Thyroid gland (tissue), 4 donors: ENCODE measurements around the gene KLHL25. TPM values are rescaled to one million over a fixed set of nuclear protein-coding genes. Genes with fewer than 3 reads are reported as not detected.

ENCODE experiments used
- DNase-seq, 2 donors: peaks; one replicate each; pipeline ENCODE4 v3.0.0-alpha.2; 2019
- H3K27ac ChIP-seq, 3 donors: fragments of 200-600 bp; sonication (generic); 1 replicate in 2 of 3; 2 replicates in 1 of 3; pipeline ENCODE4 v1.5.1; 2016 to 2019; ENCODE audit warnings: mild to moderate bottlenecking in 1 of 3, moderate library complexity in 1 of 3
- H3K27me3 ChIP-seq: fragments of 200-600 bp; sonication (generic); one replicate; pipeline ENCODE4 v1.5.1; 2019
- H3K36me3 ChIP-seq, 2 donors: fragments of 200-600 bp; sonication (generic); one replicate each; pipeline ENCODE4 v1.5.1; 2016 to 2019
- H3K4me1 ChIP-seq, 2 donors: fragments of 200-600 bp; sonication (generic); one replicate each; pipeline ENCODE4 v1.5.1; 2017 to 2019
- H3K4me3 ChIP-seq, 3 donors: fragments of 200-600 bp; sonication (generic); replicated peaks in 1 of 3; 1 replicate in 2 of 3; 2 replicates in 1 of 3; pipeline ENCODE4 v1.5.1; 2016; ENCODE audit warnings: mild to moderate bottlenecking in 1 of 3
- H3K9me3 ChIP-seq: fragments of 200-600 bp; sonication (generic); one replicate; pipeline ENCODE4 v1.5.1; 2017
- POLR2A ChIP-seq, 2 donors: fragments of 450-650 bp; IDR thresholded peaks; one replicate each; pipeline ENCODE4 v1.6.1; 2017; ENCODE audit warnings: antibody characterized with exemption in 2 of 2, mild to moderate bottlenecking in 2 of 2, moderate library complexity in 1 of 2
- WGBS, 2 donors: methylation state at CpG; one replicate each; pipeline ENCODE4 v1.1.5; 2017; 5-methylcytosine and 5-hydroxymethylcytosine counted together
- intact Hi-C: fragments of 100-400 bp; cut with DNase I; formaldehyde crosslinking; loops from one replicate; pipeline ENCODE4 v1.15.1; 2023
- total RNA-seq, 4 donors: library from RNA; depleted of rRNA; stranded (reverse); fragments of >200 nt; gene quantifications; one replicate each; pipeline ENCODE4 v1.2.3, GENCODE V29; 2016
- TF ChIP-seq, protein P1 (sequence below), 6 experiments: fragments of 200-600 bp in 3 of 6; fragments of 450-650 bp in 3 of 6; sonication (generic) in 3 of 6; IDR thresholded peaks; one replicate each; pipeline ENCODE4 v1.5.1; 2016 to 2019; ENCODE audit warnings: antibody characterized with exemption in 6 of 6, mild to moderate bottlenecking in 2 of 6, inconsistent platforms in 1 of 6, moderate library complexity in 1 of 6

Gene KLHL25
- total RNA-seq, 4 donors from 2014 or later, result 4.2 to 8.8 (median 4.8) TPM

DNA sequence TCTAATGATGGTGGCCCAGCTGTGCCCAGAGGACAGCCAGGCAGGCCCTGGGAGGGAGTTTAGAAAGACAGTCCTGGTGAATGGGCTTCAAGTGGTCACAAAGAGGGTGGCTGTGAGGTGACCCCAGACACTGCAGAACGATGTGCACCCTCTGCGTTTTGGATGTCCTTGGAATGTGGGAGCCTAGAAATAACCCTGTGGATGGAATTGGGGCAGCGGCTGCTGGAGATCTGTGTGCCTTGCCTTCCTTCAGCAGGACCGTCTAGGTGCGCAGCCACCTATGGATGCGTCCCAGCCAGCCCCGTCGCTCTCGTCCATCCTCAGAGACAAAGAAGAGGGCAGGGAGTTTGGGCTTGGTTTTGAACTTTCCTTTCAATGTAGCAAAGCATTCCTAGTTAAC lies 46.5 kb downstream of the KLHL25 start:
- Histone ChIP-seq H3K4me3 (no peak overlapping the region), H3K9me3 (no peaks in the 10 kb centered on the region), H3K27me3 (no peaks in the 10 kb centered on the region), H3K4me1 (peaks cover 20 to 33% of the 10 kb centered on the region in 2 donors), H3K36me3 (peaks cover 50 to 58% of the 10 kb centered on the region in 2 donors), H3K27ac (peak overlapping the region in 1 of 3 donors; percentile 7)
- WGBS, 2 donors, result 88 to 93% methylated on average over 9 of the region's 9 CpGs
- intact Hi-C loops, result loop anchor here (10.0 kb wide), 1 partner anchor 47 kb away; the partner anchor contains the start of gene KLHL25
- TF ChIP-seq POLR2A (IDR thresholded peaks at IDR 0.05), result no peak
- TF ChIP-seq, protein P1, sequence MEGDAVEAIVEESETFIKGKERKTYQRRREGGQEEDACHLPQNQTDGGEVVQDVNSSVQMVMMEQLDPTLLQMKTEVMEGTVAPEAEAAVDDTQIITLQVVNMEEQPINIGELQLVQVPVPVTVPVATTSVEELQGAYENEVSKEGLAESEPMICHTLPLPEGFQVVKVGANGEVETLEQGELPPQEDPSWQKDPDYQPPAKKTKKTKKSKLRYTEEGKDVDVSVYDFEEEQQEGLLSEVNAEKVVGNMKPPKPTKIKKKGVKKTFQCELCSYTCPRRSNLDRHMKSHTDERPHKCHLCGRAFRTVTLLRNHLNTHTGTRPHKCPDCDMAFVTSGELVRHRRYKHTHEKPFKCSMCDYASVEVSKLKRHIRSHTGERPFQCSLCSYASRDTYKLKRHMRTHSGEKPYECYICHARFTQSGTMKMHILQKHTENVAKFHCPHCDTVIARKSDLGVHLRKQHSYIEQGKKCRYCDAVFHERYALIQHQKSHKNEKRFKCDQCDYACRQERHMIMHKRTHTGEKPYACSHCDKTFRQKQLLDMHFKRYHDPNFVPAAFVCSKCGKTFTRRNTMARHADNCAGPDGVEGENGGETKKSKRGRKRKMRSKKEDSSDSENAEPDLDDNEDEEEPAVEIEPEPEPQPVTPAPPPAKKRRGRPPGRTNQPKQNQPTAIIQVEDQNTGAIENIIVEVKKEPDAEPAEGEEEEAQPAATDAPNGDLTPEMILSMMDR (IDR thresholded peaks at IDR 0.05), result no peak
- no peak for DNase-seq

DNA sequence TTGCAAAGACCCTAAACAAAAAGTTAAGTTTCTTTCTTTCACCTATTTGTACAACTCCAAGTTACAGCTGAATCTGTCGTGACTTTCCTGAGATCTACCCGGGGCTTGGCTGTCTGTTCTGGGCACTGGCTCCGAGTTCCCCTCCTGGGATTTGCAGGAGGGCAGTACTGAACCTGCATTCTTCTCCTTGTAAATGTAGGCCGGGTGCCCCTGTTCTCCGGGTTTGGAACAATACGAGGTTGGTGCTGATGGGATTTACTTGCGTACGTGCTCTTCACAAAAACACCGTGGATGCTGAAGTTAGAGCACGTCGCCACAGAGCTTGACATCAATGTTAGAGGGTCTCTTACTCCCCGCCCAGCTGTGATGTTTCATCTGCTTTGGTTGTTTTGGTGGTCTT lies 48.1 kb downstream of the KLHL25 start:
- Histone ChIP-seq H3K9me3 (no peaks in the 10 kb centered on the region), H3K36me3 (peaks cover 63 to 74% of the 10 kb centered on the region in 2 donors), H3K27ac (no peak overlapping the region), H3K4me3 (no peak overlapping the region), H3K27me3 (no peaks in the 10 kb centered on the region), H3K4me1 (peaks cover 10 to 20% of the 10 kb centered on the region in 2 donors)
- 95 to 96% methylated on average over 12 of the region's 12 CpGs for whole genome bisulfite sequencing, 2 donors
- TF ChIP-seq, protein P1 (IDR thresholded peaks at IDR 0.05), result no peak
- no peak for TF ChIP-seq POLR2A (IDR thresholded peaks at IDR 0.05)
- intact Hi-C loops, result loop anchor here (10.0 kb wide), 1 partner anchor 48 kb away; the partner anchor contains the start of gene KLHL25
- DNase-seq, result no peak

DNA sequence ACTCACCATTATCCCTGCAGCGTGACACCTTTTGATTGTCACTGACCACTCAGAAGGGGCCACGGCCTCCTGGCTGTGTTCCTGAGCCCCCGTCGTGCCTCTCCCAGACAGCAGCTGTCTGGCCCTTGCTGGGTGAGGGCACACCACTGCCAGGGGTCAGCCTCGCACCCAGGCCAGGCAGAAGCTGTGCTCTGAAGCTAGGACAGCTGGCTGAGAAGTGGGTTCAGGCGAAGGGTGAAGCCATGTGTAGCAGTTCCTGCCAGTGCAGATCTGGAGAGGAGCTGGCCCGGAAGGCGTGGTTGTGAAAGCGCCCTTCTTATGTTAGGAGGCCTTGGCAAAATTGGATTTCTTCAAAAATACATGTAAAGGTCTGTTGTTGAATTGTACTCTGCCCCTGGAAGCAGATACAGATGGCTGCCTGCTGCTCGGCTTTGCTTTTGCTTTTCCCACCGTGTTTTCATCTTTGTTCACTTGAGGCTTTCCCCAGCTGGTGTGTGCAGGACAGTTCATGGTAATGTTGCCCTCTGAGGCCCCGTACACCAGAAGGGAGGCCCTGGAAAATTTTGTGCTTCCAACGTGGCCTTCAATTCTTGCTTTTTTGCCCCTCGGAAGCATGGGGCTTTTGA lies 49.1 kb downstream of the KLHL25 start:
- intact Hi-C loops, result loop anchor here (10.0 kb wide), 1 partner anchor 49 kb away; the partner anchor contains the start of gene KLHL25
- DNase-seq, result no peak
- WGBS, 2 donors, result 85 to 88% methylated on average over 14 of the region's 14 CpGs
- Histone ChIP-seq H3K4me3 (no peak overlapping the region), H3K27ac (no peak overlapping the region), H3K36me3 (peaks cover 72 to 84% of the 10 kb centered on the region in 2 donors), H3K9me3 (no peaks in the 10 kb centered on the region), H3K4me1 (peaks cover 3 to 10% of the 10 kb centered on the region in 2 donors), H3K27me3 (no peaks in the 10 kb centered on the region)
- TF ChIP-seq, protein P1 (IDR thresholded peaks at IDR 0.05), result no peak
- no peak for TF ChIP-seq POLR2A (IDR thresholded peaks at IDR 0.05)

- Histone ChIP-seq H3K9me3 (no peaks in the 10 kb centered on the region), H3K27me3 (no peaks in the 10 kb centered on the region), H3K36me3 (peaks cover 78 to 90% of the 10 kb centered on the region in 2 donors), H3K4me1 (peaks cover under 1 to 4% of the 10 kb centered on the region in 2 donors), H3K27ac (no peak overlapping the region), H3K4me3 (no peak overlapping the region)
- TF ChIP-seq, protein P1 (IDR thresholded peaks at IDR 0.05), result no peak
- no peak for TF ChIP-seq POLR2A (IDR thresholded peaks at IDR 0.05)
- DNase-seq, result no peak
- intact Hi-C loops, result loop anchor here (10.0 kb wide), 1 partner anchor 50 kb away; the partner anchor contains the start of gene KLHL25
- WGBS, 2 donors, result 88 to 93% methylated on average over 12 of the region's 12 CpGs
Observed at GRCh38 chr15:85745023-85745422, 49.7 kb downstream of the KLHL25 start.

DNA sequence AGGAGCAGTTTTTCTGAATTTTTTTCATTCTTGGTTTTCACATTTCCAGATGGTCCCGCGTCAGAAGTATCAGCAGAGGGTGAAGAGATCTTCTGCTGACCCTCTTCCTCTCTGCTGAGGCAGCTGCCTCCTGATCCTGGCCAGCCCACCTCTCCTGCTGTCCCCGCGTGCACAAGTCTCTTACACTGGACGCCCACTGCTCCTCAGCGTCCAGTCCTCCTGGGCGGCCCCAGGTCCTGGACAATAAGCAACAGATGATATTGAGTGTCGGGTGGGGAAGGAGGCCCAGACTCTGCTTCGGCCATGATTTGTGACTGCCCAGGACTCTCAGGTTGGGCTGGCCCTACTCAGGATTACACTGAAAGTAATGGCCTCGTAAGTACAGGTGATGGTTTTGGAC lies 50.1 kb downstream of the KLHL25 start:
- no peak overlapping the region for H3K27ac ChIP-seq
- TF ChIP-seq POLR2A (IDR thresholded peaks at IDR 0.05), result no peak
- TF ChIP-seq, protein P1 (IDR thresholded peaks at IDR 0.05), result no peak
- intact Hi-C loops, result loop anchor here (10.0 kb wide), 1 partner anchor 50 kb away; the partner anchor contains the start of gene KLHL25
- peaks cover 82 to 94% of the 10 kb centered on the region in 2 donors for H3K36me3 ChIP-seq
- no peaks in the 10 kb centered on the region for H3K4me1 ChIP-seq
- H3K9me3 ChIP-seq, result no peaks in the 10 kb centered on the region
- no peak overlapping the region for H3K4me3 ChIP-seq
- WGBS, 2 donors, result 88 to 94% methylated on average over 10 of the region's 10 CpGs
- DNase-seq, result no peak
- H3K27me3 ChIP-seq, result no peaks in the 10 kb centered on the region
